SH-SY5Y (cell line): Measurements from ENCODE around the gene INPP5A.

Experiments
- GATA2 ChIP-seq: IDR thresholded peaks from 2 replicates; pipeline ENCODE4 v1.6.1; 2011; ENCODE audit warnings: mild to moderate bottlenecking, low read depth, low read length
- GATA3 ChIP-seq: IDR thresholded peaks from 2 replicates; pipeline ENCODE4 v1.6.1; 2011; ENCODE audit warnings: low read depth, mild to moderate bottlenecking, low read length, moderate library complexity

- no peak for TF ChIP-seq GATA2
- no peak for TF ChIP-seq GATA3
Observed at GRCh38 chr10:132671228-132672154, 133.9 kb downstream of the INPP5A start.
